Suppressor macrophage treated with lipopolysaccharide for 4 hours (primary cell): ENCODE measurements around the gene TESPA1.
"Not testable (repeated sequence)": the region's sequence is repeated elsewhere in the genome, so short reads cannot be mapped to it uniquely, and the experiment has no call there.

Source experiments
- DNase-seq: peaks from one replicate; pipeline ENCODE4 v3.0.0-alpha.2; 2020

Gene TESPA1

GRCh38 chr12:54984658-54985376 is at the start of gene TESPA1:
Gene TESPA1, minus strand, starts transcription at chr12:54984762. Its CDS starts 10,200 bp downstream, at chr12:54974562.
- DNase-seq = peak; percentile 78

GRCh38 chr12:55034218-55034617 is 49.7 kb upstream of the TESPA1 start:
- DNase-seq = no peak

GRCh38 chr12:55025508-55025907 is 40.9 kb upstream of the TESPA1 start:
- no peak for DNase-seq

GRCh38 chr12:55024575-55024974 is 40.0 kb upstream of the TESPA1 start:
- DNase-seq = no peak

- DNase-seq = peak; percentile 62
Observed at GRCh38 chr12:55019784-55020183, 35.2 kb upstream of the TESPA1 start, which contains the start of gene NEUROD4. Gene NEUROD4, plus strand, starts transcription at chr12:55019974. Its CDS starts 6,466 bp downstream, at chr12:55026440.

GRCh38 chr12:55017416-55017925 is 32.9 kb upstream of the TESPA1 start:
- DNase-seq = no peak

- DNase-seq = no peak
Observed at GRCh38 chr12:55008944-55009585, 24.5 kb upstream of the TESPA1 start.

GRCh38 chr12:55002355-55002754 is 17.8 kb upstream of the TESPA1 start:
- DNase-seq = no peak

- DNase-seq = no peak
Observed at GRCh38 chr12:55001198-55001868, 16.8 kb upstream of the TESPA1 start.

- peak; percentile 18 for DNase-seq
Observed at GRCh38 chr12:54998958-54999510, 14.5 kb upstream of the TESPA1 start.

GRCh38 chr12:54997929-54998522 is 13.5 kb upstream of the TESPA1 start:
- no peak for DNase-seq

GRCh38 chr12:54996205-54996604 is 11.6 kb upstream of the TESPA1 start:
- DNase-seq = no peak

GRCh38 chr12:54993181-54993835 is 8.7 kb upstream of the TESPA1 start:
- DNase-seq = peak; percentile 71

- DNase-seq = no peak
Observed at GRCh38 chr12:54991991-54992375, 7.4 kb upstream of the TESPA1 start.

- peak; percentile 62 for DNase-seq
Observed at GRCh38 chr12:54991161-54991990, 6.8 kb upstream of the TESPA1 start.

GRCh38 chr12:54989829-54990228 is 5.3 kb upstream of the TESPA1 start:
- DNase-seq = no peak

- DNase-seq = peak; percentile 27
Observed at GRCh38 chr12:54988402-54989054, 4.0 kb upstream of the TESPA1 start.

- DNase-seq = no peak
Observed at GRCh38 chr12:54987611-54988231, 3.2 kb upstream of the TESPA1 start.

- DNase-seq = not testable (repeated sequence)
Observed at GRCh38 chr12:54986773-54987172, 2.2 kb upstream of the TESPA1 start.

GRCh38 chr12:54983536-54984101 is 943 bp downstream of the TESPA1 start:
- DNase-seq = no peak
